Measurements from ENCODE around the gene PDXDC1. TPM values are rescaled to one million over a fixed set of nuclear protein-coding genes. Genes with fewer than 3 reads are reported as not detected.
A peak's percentile ranks its signal among the peaks of the same experiment; 100 is the strongest.
"Not testable (repeated sequence)": the region's sequence is repeated elsewhere in the genome, so short reads cannot be mapped to it uniquely, and the experiment has no call there.

Gene PDXDC1
- total and polyA plus RNA-seq, 4 experiments from 2014 or later: 11.1 to 86.7 (median 60.6) TPM

DNA sequence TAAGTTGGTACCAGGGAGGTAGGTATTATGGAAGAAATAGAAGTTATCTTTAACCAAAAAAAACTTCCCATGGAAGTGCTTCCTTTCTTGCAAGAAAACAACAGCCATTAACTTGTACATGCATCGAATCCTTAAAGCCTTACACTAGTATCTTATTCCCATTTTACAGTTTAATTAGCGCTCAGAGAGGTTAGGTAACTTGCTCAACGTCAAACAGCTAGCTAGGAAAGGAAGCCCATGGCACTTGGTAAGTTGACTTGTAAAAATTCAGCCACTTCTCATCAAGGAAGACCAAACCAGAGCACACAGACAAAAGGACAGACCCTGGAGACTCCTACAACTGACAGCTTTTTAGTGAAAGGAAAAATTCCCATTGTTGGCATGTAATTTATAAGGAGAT, 84.5 kb downstream of the PDXDC1 start:
- Histone ChIP-seq H3K9me3 (ENCODE audit: control insufficient read depth in 1 of 2, low read length in 2 of 2) (no peaks in the 10 kb centered on the region), H3K4me3 (ENCODE audit: low read length in 2 of 2) (no peak overlapping the region), H3K27ac (ENCODE audit: low read depth, low read length) (no peak overlapping the region), H3K27me3 (ENCODE audit: insufficient read depth, low read length) (no peaks in the 10 kb centered on the region), H3K4me1 (ENCODE audit: insufficient read depth, low read length) (peaks cover 16% of the 10 kb centered on the region), H3K36me3 (ENCODE audit: insufficient read depth, low read length) (peaks cover 33% of the 10 kb centered on the region)
- Mint-ChIP-seq H3K27me3 (no peaks in the 10 kb centered on the region), H3K36me3 (peaks cover 25 to 50% of the 10 kb centered on the region in 2 donors), H3K27ac (no peak overlapping the region), H3K9me3 (no peaks in the 10 kb centered on the region), H3K4me1 (peaks cover 7 to 22% (median 11%) of the 10 kb centered on the region in 4 donors), H3K4me3 (no peak overlapping the region)
- CTCF ChIA-PET (ENCODE audit: partially characterized antibody): no interaction called here
- no peak for DNase-seq
- POLR2A ChIA-PET (ENCODE audit: partially characterized antibody): no interaction called here
- intact Hi-C loops (cut with micrococcal nuclease): no loop called here

DNA sequence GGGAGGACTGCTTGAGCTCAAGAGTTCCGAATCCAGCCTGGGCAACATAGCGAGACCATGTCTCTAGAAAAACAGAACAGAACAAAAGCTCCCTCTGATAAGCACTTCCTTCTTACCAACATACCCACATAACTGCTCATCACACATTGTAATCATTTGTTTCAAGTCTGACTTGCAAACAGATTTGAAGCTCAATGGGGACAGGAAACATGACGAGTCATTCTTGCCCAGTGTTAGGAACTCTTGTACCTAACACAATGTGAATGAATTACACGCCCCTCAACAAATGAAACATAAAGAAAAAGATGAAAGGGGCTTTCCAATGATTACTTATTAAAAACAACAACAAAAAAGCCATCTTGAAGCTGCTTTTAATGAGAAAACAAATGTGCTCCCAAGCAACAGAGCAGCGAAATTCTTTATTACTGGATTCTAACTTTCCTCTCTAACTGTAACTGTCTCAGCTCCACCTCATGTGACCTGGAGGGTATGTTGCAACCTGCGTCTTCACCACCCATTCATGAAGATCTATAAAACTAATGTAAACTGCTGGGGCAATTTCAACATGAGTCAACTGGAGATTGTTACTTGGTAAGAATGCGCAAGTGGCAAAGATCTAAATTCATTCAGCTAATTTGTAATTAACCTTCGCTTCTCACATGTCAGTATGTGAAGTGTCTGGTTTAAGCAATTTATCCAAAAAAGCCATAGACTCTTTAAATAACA, 87.4 kb downstream of the PDXDC1 start:
- H3K4me3 Mint-ChIP-seq; DNase-seq; H3K27me3 Mint-ChIP-seq; H3K4me1 Mint-ChIP-seq; H3K4me1 ChIP-seq (ENCODE audit: insufficient read depth, low read length); intact Hi-C loops (cut with micrococcal nuclease); H3K9me3 Mint-ChIP-seq; H3K4me3 ChIP-seq (ENCODE audit: low read length in 2 of 2); H3K27me3 ChIP-seq (ENCODE audit: insufficient read depth, low read length); H3K9me3 ChIP-seq (ENCODE audit: control insufficient read depth in 1 of 2, low read length in 2 of 2); H3K27ac ChIP-seq (ENCODE audit: low read depth, low read length): not testable (repeated sequence)
- peak overlapping the region in 1 of 7 donors; percentile 42 for H3K27ac Mint-ChIP-seq
- peaks cover 35 to 62% of the 10 kb centered on the region in 2 donors for H3K36me3 Mint-ChIP-seq
- peaks cover 37% of the 10 kb centered on the region for H3K36me3 ChIP-seq (ENCODE audit: insufficient read depth, low read length)
- CTCF ChIA-PET (ENCODE audit: partially characterized antibody): interaction anchor here (1.3 to 1.4 kb wide), 2 partner anchors 9 to 11 kb away, joined by 3 to 4 read pairs; no protein-coding TSS in a partner anchor
- POLR2A ChIA-PET (ENCODE audit: partially characterized antibody): interaction anchor here (0.6 kb wide), 1 partner anchor 13 kb away, joined by 3 read pairs; no protein-coding TSS in a partner anchor

DNA sequence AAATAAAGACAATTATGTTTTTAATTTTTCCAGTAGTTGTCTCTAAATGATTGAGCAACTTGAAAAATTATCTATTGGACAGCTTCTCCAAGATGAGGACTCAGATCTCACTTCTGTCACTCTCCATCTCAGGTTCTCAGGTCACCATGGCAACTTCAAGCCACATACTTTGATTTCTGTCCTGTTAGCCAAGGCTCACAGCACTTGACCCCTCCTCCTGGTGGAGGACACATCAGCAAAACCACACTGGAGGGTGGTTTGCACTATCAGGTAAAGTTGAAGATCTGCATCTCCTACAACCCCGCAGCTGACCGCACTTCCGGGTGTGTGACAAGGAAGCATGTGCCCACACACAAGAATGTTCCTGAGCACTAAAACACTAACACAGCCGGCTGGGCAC, 91.1 kb downstream of the PDXDC1 start:
- H3K27ac Mint-ChIP-seq: not testable (repeated sequence)

DNA sequence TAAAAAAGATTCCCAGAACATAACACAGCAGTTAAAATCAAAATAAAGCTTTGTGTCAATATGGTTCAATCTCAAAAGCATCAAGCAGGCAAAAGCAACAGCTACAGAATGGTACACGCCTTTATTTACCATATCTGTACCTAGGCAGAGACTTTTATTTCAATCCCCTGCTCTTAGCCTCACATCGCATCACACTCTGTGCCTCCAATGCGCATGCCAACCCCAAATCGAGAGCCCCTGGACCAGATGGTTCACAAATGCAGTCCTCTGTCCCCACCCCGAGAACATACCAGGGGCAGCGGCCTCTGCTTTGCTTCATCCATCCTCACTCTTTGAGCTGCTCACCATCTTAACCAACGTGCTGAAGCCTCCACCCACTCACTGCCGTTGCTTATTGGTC, 91.9 kb downstream of the PDXDC1 start:
- CTCF ChIA-PET (ENCODE audit: partially characterized antibody); DNase-seq; H3K27me3 ChIP-seq (ENCODE audit: insufficient read depth, low read length); H3K9me3 Mint-ChIP-seq; H3K4me1 ChIP-seq (ENCODE audit: insufficient read depth, low read length); H3K27ac Mint-ChIP-seq; H3K4me1 Mint-ChIP-seq; intact Hi-C loops (cut with micrococcal nuclease); H3K27ac ChIP-seq (ENCODE audit: low read depth, low read length); H3K27me3 Mint-ChIP-seq; H3K9me3 ChIP-seq (ENCODE audit: control insufficient read depth in 1 of 2, low read length in 2 of 2); POLR2A ChIA-PET (ENCODE audit: partially characterized antibody); H3K4me3 Mint-ChIP-seq; H3K4me3 ChIP-seq (ENCODE audit: low read length in 2 of 2): not testable (repeated sequence)
- peaks cover 24% of the 10 kb centered on the region for H3K36me3 ChIP-seq (ENCODE audit: insufficient read depth, low read length)
- H3K36me3 Mint-ChIP-seq: peaks cover 27 to 57% of the 10 kb centered on the region in 2 donors

More for the DNA sequence above, 91.1 kb downstream of the PDXDC1 start:
- H3K27me3 ChIP-seq (ENCODE audit: insufficient read depth, low read length); H3K27ac ChIP-seq (ENCODE audit: low read depth, low read length); H3K27me3 Mint-ChIP-seq; H3K9me3 ChIP-seq (ENCODE audit: control insufficient read depth in 1 of 2, low read length in 2 of 2); H3K4me3 Mint-ChIP-seq; H3K4me1 ChIP-seq (ENCODE audit: insufficient read depth, low read length); DNase-seq; H3K4me1 Mint-ChIP-seq; H3K4me3 ChIP-seq (ENCODE audit: low read length in 2 of 2); intact Hi-C loops (cut with micrococcal nuclease); POLR2A ChIA-PET (ENCODE audit: partially characterized antibody); CTCF ChIA-PET (ENCODE audit: partially characterized antibody); H3K9me3 Mint-ChIP-seq: not testable (repeated sequence)
- peaks cover 33 to 61% of the 10 kb centered on the region in 2 donors for H3K36me3 Mint-ChIP-seq
- peaks cover 31% of the 10 kb centered on the region for H3K36me3 ChIP-seq (ENCODE audit: insufficient read depth, low read length)

DNA sequence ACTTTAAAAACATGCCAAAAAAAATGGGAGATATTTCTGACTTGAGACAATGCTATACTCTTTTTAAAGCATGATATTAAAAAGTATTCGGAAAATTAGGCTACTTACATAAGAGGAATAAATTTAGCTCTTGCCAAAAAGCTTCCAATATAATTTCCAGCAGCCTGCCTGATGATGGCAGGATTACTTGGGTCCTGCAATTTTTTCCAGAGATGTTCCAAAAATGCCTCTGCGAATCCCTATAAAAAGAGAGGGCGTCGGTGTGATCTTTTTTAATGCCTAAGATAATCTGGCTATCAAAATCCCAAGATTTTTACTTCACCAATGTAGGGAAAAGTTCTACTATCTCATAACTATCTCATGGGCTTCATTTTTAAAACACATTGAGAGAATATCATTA, 96.2 kb downstream of the PDXDC1 start:
- H3K27me3 ChIP-seq (ENCODE audit: insufficient read depth, low read length); POLR2A ChIA-PET (ENCODE audit: partially characterized antibody); H3K4me1 ChIP-seq (ENCODE audit: insufficient read depth, low read length); H3K27ac Mint-ChIP-seq; H3K4me1 Mint-ChIP-seq; intact Hi-C loops (cut with micrococcal nuclease); H3K27ac ChIP-seq (ENCODE audit: low read depth, low read length); H3K9me3 ChIP-seq (ENCODE audit: control insufficient read depth in 1 of 2, low read length in 2 of 2); H3K4me3 ChIP-seq (ENCODE audit: low read length in 2 of 2); H3K27me3 Mint-ChIP-seq; H3K4me3 Mint-ChIP-seq; H3K9me3 Mint-ChIP-seq; DNase-seq: not testable (repeated sequence)
- peaks cover 44% of the 10 kb centered on the region for H3K36me3 ChIP-seq (ENCODE audit: insufficient read depth, low read length)
- H3K36me3 Mint-ChIP-seq: peaks cover 25 to 66% of the 10 kb centered on the region in 2 donors
- CTCF ChIA-PET (ENCODE audit: partially characterized antibody): interaction anchor here (0.7 kb wide), 1 partner anchor 10 kb away, joined by 3 read pairs; no protein-coding TSS in a partner anchor

DNA sequence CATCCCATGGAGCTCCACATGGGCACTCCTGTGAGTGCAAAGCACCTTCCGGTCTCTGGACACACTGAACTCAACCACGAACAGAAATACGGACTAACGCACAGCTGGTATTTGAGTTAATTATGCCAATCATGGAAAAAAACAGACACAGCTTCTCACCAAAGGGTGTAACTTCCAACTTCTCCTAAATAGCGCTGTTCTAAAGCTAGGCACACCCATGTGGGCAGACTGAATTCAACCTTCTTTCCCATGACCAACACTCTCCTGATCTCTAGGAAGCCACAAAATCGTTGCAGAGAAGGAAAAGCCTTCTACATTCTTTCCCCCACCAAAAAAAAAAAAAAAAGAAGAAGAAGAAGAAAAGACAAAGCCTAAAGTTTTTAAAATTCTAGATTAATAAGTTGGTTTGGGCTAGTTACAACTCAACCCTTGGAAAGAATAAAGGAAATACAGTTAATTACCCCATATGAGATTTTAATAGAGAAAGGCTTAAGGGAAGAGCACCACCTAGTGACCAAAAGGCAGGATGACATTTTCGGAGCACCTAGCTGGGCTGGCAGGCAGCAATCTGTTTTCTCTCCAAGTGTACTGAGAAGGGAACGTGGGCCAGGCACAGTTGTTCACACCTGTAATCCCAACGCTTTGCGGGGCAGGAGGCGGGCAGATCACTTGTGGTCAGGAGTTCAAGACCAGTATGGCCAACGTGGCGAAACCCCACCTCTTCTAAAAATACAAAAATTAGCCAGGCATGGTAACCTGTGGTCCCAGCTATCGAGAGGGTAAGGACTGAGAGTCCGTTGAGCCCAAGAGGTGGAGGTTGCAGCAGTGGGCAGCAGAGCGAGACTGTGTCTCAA, 97.3 kb downstream of the PDXDC1 start:
- H3K4me1 ChIP-seq (ENCODE audit: insufficient read depth, low read length); H3K27me3 Mint-ChIP-seq; POLR2A ChIA-PET (ENCODE audit: partially characterized antibody); intact Hi-C loops (cut with micrococcal nuclease); H3K27ac ChIP-seq (ENCODE audit: low read depth, low read length); H3K27me3 ChIP-seq (ENCODE audit: insufficient read depth, low read length); H3K9me3 Mint-ChIP-seq; H3K9me3 ChIP-seq (ENCODE audit: control insufficient read depth in 1 of 2, low read length in 2 of 2); H3K4me1 Mint-ChIP-seq; H3K4me3 ChIP-seq (ENCODE audit: low read length in 2 of 2): not testable (repeated sequence)
- peaks cover 43% of the 10 kb centered on the region for H3K36me3 ChIP-seq (ENCODE audit: insufficient read depth, low read length)
- CTCF ChIA-PET (ENCODE audit: partially characterized antibody): interaction anchor here (1.2 to 1.5 kb wide), 5 partner anchors 10 to 36 kb away, joined by 3 to 6 read pairs (median 4); partner anchors contain the start of gene NTAN1
- Mint-ChIP-seq H3K36me3 (peaks cover 30 to 73% of the 10 kb centered on the region in 2 donors), H3K27ac (peak overlapping the region in 4 of 7 donors; percentile 35 to 48 (median 42)), H3K4me3 (peak overlapping the region in 1 of 8 donors; percentile 27)
- peak in 2 of 5 donors; percentile 5 to 9 for DNase-seq

DNA sequence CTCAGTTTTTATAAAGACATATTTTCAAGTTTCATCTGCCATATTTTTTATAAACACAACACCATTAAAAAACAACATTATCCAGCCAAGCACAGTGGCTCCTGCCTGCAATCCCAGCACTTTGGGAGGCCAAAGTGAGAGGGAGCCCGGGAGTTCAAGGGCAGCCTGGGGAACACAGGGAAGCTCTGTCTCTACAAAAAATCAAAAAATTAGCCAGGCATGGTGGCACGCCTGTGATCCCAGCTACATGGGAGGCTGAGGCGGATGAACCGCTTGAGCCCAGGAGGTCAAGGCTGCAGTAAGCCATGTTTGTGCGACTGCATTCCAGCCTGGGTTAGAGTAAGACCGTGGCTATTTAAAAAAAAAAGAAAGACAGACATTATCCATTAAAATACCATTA, 98.3 kb downstream of the PDXDC1 start:
- no peaks in the 10 kb centered on the region for H3K27me3 Mint-ChIP-seq
- CTCF ChIA-PET (ENCODE audit: partially characterized antibody): interaction anchor here (1.2 to 1.5 kb wide), 5 partner anchors 11 to 37 kb away, joined by 3 to 6 read pairs (median 4); partner anchors contain the start of gene NTAN1
- H3K4me3 Mint-ChIP-seq: no peak overlapping the region
- Histone ChIP-seq H3K9me3 (ENCODE audit: control insufficient read depth in 1 of 2, low read length in 2 of 2) (no peaks in the 10 kb centered on the region), H3K27ac (ENCODE audit: low read depth, low read length) (no peak overlapping the region), H3K4me3 (ENCODE audit: low read length in 2 of 2) (no peak overlapping the region), H3K36me3 (ENCODE audit: insufficient read depth, low read length) (peaks cover 43% of the 10 kb centered on the region), H3K27me3 (ENCODE audit: insufficient read depth, low read length) (no peaks in the 10 kb centered on the region), H3K4me1 (ENCODE audit: insufficient read depth, low read length) (no peaks in the 10 kb centered on the region)
- POLR2A ChIA-PET (ENCODE audit: partially characterized antibody): no interaction called here
- peaks cover 0 to 4% (median 1%) of the 10 kb centered on the region in 4 donors for H3K4me1 Mint-ChIP-seq
- H3K27ac Mint-ChIP-seq: peak overlapping the region in 1 of 7 donors; percentile 23
- no peak for DNase-seq
- intact Hi-C loops (cut with micrococcal nuclease): no loop called here
- H3K36me3 Mint-ChIP-seq: peaks cover 34 to 80% of the 10 kb centered on the region in 2 donors
- no peaks in the 10 kb centered on the region for H3K9me3 Mint-ChIP-seq

All from CD4-positive, alpha-beta memory T cell (primary cell).